Esophagus squamous epithelium (tissue), 5 donors: Measurements from ENCODE around the gene TANC1. TPM values are rescaled to one million over a fixed set of nuclear protein-coding genes. Genes with fewer than 3 reads are reported as not detected.

Experiments
- DNase-seq: peaks from one replicate; lab custom pipeline; 2025; lab: John Stamatoyannopoulos, UW
- H3K27ac ChIP-seq, 4 donors: fragments of 200-600 bp; sonication (generic); one replicate each; pipeline ENCODE4 v1.5.1; 2016 to 2019; ENCODE audit warnings: mild to moderate bottlenecking in 1 of 4
- H3K27me3 ChIP-seq, 4 donors: fragments of 200-600 bp; sonication (generic); 1 replicate in 3 of 4; 2 replicates in 1 of 4; pipeline versions ENCODE4 v1.5.1 to v1.6.0; 2017 to 2021; ENCODE audit warnings: antibody characterized with exemption in 1 of 4
- H3K36me3 ChIP-seq, 3 donors: fragments of 200-600 bp; sonication (generic); one replicate each; pipeline ENCODE4 v1.5.1; 2016 to 2019
- H3K4me1 ChIP-seq, 3 donors: fragments of 200-600 bp; sonication (generic); one replicate each; pipeline ENCODE4 v1.5.1; 2017 to 2019
- H3K4me3 ChIP-seq, 4 donors: fragments of 200-600 bp; sonication (generic); 1 replicate in 3 of 4; 2 replicates in 1 of 4; pipeline ENCODE4 v1.5.1; 2016 to 2019; ENCODE audit warnings: mild to moderate bottlenecking in 2 of 4, moderate library complexity in 1 of 4
- H3K9me3 ChIP-seq, 3 donors: fragments of 200-600 bp; sonication (generic); one replicate each; pipeline ENCODE4 v1.5.1; 2016 to 2019
- POLR2A ChIP-seq, 4 donors: fragments of 450-650 bp; IDR thresholded peaks; one replicate each; pipeline ENCODE4 v1.6.1; 2017; ENCODE audit warnings: antibody characterized with exemption in 4 of 4, mild to moderate bottlenecking in 4 of 4, moderate library complexity in 3 of 4
- WGBS, 2 donors: methylation state at CpG; one replicate each; pipeline ENCODE4 v1.1.5; 2018; 5-methylcytosine and 5-hydroxymethylcytosine counted together
- intact Hi-C: fragments of 100-400 bp; cut with DNase I; formaldehyde crosslinking; loops from one replicate; pipeline ENCODE4 v1.15.0; 2022
- total RNA-seq, 4 donors: library from RNA; depleted of rRNA; stranded (reverse); fragments of >200 nt; gene quantifications; one replicate each; pipeline ENCODE4 v1.1.0, GENCODE V29; 2016
- TF ChIP-seq, protein P1 (sequence below), 6 experiments: fragments of 450-650 bp in 4 of 6; fragments of 200-600 bp in 2 of 6; sonication (generic) in 2 of 6; IDR thresholded peaks; one replicate each; pipeline ENCODE4 v1.5.1; 2016 to 2019; ENCODE audit warnings: antibody characterized with exemption in 6 of 6, mild to moderate bottlenecking in 4 of 6, moderate library complexity in 4 of 6
- donor health status: DM: yes; HTN: yes; CAD: no.

TANC1 gene
- total RNA-seq, 4 donors from 2014 or later = 29.4 to 54.5 (median 42.2) TPM

DNA sequence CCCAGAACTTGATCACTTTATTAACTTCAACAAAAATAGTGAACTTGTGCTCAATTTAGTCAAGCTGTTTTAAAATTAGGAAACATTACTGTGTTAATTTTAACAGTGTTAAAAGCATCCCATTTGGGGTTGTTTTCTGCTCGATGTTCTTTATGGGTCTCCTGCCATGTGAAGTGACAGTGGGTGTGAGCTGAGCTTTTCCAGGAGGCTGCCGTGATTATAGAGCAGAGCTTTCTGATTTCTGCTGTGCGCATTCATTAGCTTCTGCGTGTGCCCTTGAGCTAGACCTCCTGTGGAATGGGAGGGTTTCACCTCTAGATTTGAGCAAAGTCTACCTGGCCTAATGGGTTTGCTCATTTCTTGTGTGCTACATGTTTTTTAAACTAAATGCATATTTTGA lies 196.6 kb downstream of the TANC1 start:
- TF ChIP-seq, protein P1, sequence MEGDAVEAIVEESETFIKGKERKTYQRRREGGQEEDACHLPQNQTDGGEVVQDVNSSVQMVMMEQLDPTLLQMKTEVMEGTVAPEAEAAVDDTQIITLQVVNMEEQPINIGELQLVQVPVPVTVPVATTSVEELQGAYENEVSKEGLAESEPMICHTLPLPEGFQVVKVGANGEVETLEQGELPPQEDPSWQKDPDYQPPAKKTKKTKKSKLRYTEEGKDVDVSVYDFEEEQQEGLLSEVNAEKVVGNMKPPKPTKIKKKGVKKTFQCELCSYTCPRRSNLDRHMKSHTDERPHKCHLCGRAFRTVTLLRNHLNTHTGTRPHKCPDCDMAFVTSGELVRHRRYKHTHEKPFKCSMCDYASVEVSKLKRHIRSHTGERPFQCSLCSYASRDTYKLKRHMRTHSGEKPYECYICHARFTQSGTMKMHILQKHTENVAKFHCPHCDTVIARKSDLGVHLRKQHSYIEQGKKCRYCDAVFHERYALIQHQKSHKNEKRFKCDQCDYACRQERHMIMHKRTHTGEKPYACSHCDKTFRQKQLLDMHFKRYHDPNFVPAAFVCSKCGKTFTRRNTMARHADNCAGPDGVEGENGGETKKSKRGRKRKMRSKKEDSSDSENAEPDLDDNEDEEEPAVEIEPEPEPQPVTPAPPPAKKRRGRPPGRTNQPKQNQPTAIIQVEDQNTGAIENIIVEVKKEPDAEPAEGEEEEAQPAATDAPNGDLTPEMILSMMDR (IDR thresholded peaks at IDR 0.05) = no peak
- no peak for TF ChIP-seq POLR2A (IDR thresholded peaks at IDR 0.05)
- Histone ChIP-seq H3K9me3 (no peaks in the 10 kb centered on the region), H3K27me3 (no peaks in the 10 kb centered on the region), H3K4me3 (no peak overlapping the region), H3K36me3 (peaks cover 0 to 91% (median 4%) of the 10 kb centered on the region in 3 donors), H3K27ac (peak overlapping the region in 2 of 4 donors; percentile 8 to 35), H3K4me1 (peaks cover 0 to 34% (median 0%) of the 10 kb centered on the region in 3 donors)
- WGBS, 2 donors = 88 to 93% methylated on average over 4 of the region's 4 CpGs
- intact Hi-C loops = no loop called here
- no peak for DNase-seq

DNA sequence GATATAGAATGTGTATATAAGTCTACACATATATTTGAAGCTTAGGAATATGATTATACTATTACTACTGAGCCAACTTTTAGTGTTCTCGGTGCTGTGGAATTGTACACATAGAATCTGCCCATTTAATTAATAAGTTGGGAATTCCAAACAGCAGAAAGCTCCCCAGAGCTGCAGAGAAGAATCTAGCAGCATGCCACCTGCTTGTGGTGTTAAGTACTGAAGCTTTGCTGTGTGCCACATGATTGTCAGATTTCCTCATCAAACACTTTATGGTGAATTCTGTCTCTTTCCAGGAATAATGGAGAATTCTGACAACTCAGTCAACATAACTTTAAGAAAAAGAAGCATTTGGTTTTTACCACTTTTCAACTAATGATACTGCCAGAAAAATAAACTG lies 200.3 kb downstream of the TANC1 start:
- TF ChIP-seq, protein P1 (IDR thresholded peaks at IDR 0.05) = peak in 4 of 6 experiments; percentile 15 to 48 (median 30)
- no peak for TF ChIP-seq POLR2A (IDR thresholded peaks at IDR 0.05)
- DNase-seq = no peak
- intact Hi-C loops = no loop called here
- peaks cover 0 to 17% (median 0%) of the 10 kb centered on the region in 3 donors for H3K4me1 ChIP-seq
- no peak overlapping the region for H3K27ac ChIP-seq
- WGBS, 2 donors = 77 to 79% methylated on average over 1 of the region's 1 CpG
- H3K9me3 ChIP-seq = no peaks in the 10 kb centered on the region
- no peaks in the 10 kb centered on the region for H3K27me3 ChIP-seq
- H3K4me3 ChIP-seq = no peak overlapping the region
- H3K36me3 ChIP-seq = peaks cover 0 to 95% (median 20%) of the 10 kb centered on the region in 3 donors

DNA sequence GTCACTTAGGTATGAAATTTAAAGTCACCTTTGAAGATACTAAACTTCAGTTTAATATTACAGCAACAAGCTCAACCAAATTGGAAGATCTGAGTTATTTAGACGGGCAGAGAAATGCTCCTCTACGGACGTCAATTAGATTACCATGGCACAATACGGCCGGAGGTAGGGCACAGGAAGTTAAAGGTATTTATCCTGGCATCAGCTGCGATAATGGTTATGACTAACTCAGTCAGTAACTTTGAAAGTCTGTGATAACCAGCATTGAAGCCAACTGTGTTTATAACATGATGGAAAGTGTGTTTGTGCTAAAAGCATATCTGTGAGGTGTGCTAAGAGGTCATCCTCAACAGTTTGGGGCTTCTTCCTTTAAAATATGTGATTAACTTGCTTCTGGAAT lies 200.7 kb downstream of the TANC1 start:
- intact Hi-C loops = no loop called here

DNA sequence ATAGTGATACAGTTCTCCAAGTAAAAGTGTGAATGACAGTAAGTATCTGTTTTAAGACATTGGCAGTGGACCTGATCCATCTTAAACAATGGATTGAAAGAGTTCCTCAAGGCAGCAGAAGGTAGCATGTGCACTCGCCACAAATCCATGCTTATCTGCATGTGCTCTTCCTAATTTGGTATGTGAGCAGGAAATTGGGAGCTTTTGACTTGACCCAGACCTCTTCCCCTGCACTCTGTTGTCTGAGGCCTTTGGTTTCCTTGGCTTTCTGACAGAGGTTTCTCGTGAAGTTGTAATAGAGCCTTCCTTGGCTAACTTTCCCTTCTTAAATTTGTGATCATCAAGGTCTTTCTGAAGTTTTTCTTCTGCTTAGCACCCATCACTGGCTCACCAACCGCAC lies 204.0 kb downstream of the TANC1 start:
- intact Hi-C loops = no loop called here
- no peaks in the 10 kb centered on the region for H3K4me1 ChIP-seq
- H3K4me3 ChIP-seq = no peak overlapping the region
- TF ChIP-seq, protein P1 (IDR thresholded peaks at IDR 0.05) = no peak
- no peak for TF ChIP-seq POLR2A (IDR thresholded peaks at IDR 0.05)
- H3K27ac ChIP-seq = no peak overlapping the region
- H3K27me3 ChIP-seq = no peaks in the 10 kb centered on the region
- 68 to 83% methylated on average over 3 of the region's 3 CpGs for WGBS, 2 donors
- no peaks in the 10 kb centered on the region for H3K9me3 ChIP-seq
- no peak for DNase-seq
- peaks cover 0 to 96% (median 22%) of the 10 kb centered on the region in 3 donors for H3K36me3 ChIP-seq

More for the DNA sequence above, 200.7 kb downstream of the TANC1 start:
- Histone ChIP-seq H3K4me3 (no peak overlapping the region), H3K9me3 (no peaks in the 10 kb centered on the region), H3K27ac (no peak overlapping the region), H3K27me3 (no peaks in the 10 kb centered on the region), H3K36me3 (peaks cover 0 to 95% (median 22%) of the 10 kb centered on the region in 3 donors), H3K4me1 (peaks cover 0 to 12% (median 0%) of the 10 kb centered on the region in 3 donors)
- WGBS, 2 donors = 77 to 83% methylated on average over 6 of the region's 6 CpGs
- TF ChIP-seq POLR2A (IDR thresholded peaks at IDR 0.05) = no peak
- TF ChIP-seq, protein P1 (IDR thresholded peaks at IDR 0.05) = no peak
- no peak for DNase-seq

DNA sequence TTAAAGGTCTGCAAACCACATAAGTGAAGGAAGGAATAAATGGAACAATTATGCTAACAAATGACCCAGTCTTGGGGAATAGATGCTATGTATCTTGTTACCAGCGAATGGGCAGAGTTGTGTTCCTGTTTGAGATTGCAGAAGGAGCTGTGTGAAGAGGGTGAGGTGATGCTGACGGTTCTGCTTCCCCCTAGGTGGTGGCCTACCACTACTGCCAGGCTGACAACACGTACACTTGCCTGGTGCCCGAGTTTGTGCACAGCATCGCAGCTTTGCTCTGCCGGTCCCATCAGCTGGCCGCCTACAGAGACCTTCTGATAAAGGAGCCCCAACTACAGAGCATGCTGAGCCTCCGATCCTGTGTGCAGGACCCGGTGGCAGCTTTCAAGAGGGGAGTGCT lies 206.3 kb downstream of the TANC1 start:
- Histone ChIP-seq H3K36me3 (peaks cover 0 to 100% (median 35%) of the 10 kb centered on the region in 3 donors), H3K9me3 (no peaks in the 10 kb centered on the region), H3K4me1 (no peaks in the 10 kb centered on the region), H3K4me3 (no peak overlapping the region), H3K27ac (no peak overlapping the region), H3K27me3 (no peaks in the 10 kb centered on the region)
- intact Hi-C loops = no loop called here
- no peak for TF ChIP-seq POLR2A (IDR thresholded peaks at IDR 0.05)
- TF ChIP-seq, protein P1 (IDR thresholded peaks at IDR 0.05) = no peak
- no peak for DNase-seq
- WGBS, 2 donors = 93% methylated on average over 7 to 9 of the region's 9 CpGs
